HCT116 (cell line): ENCODE results near the gene HMGN5.

Source experiments
- POLR2A ChIP-seq: IDR thresholded peaks from 2 replicates; pipeline ENCODE4 v1.7.0; 2011; ENCODE audit warnings: borderline replicate concordance; ENCODE audit not compliant: insufficient read depth, insufficient read length; ENCODE audit errors: extremely low read depth
- YY1 ChIP-seq: IDR thresholded peaks from 2 replicates; pipeline ENCODE4 v1.6.1; 2011; ENCODE audit warnings: low read length, low read depth, moderate library complexity, mild to moderate bottlenecking; ENCODE audit not compliant: insufficient replicate concordance; ENCODE audit errors: extremely low read depth
- ZFX ChIP-seq: fragments of 450-650 bp; IDR thresholded peaks from 2 replicates; pipeline ENCODE4 v1.6.1; 2017
- TF ChIP-seq, protein P1 (sequence below), 3 experiments: fragments of 200-600 bp in 1 of 3; sonication (generic) in 1 of 3; IDR thresholded peaks in 2 of 3; conservative IDR thresholded peaks in 1 of 3; 2 replicates each; pipeline ENCODE4 v1.5.1; 2012 to 2017; ENCODE audit warnings: low read depth in 2 of 3, low read length in 2 of 3, antibody characterized with exemption in 1 of 3, borderline replicate concordance in 1 of 3, control low read depth in 1 of 3, mild to moderate bottlenecking in 1 of 3, mixed read lengths in 1 of 3, mixed run types in 1 of 3, moderate library complexity in 1 of 3; ENCODE audit not compliant: insufficient read depth in 1 of 3

DNA sequence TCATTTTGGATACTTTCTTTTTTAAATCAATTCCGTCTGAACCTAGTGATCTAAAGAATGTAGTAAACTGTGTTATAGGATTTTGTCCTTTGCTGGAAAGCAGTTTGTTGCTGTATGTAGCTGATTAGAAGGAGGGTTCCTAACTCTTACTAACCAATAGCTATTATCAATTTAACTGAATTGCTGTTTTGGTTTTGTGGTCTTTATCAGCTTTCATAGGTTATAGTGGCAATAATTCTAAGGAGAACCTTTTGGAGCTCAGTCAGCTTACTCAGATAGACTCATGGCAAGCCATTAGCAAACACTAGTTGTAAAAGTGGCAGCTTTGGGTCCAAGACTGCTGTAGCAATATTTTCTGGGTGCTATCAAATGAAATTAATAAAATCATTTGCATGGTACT lies 29.8 kb upstream of the HMGN5 start:
- TF ChIP-seq POLR2A (no peak), YY1 (no peak), ZFX (no peak)
- TF ChIP-seq, protein P1, sequence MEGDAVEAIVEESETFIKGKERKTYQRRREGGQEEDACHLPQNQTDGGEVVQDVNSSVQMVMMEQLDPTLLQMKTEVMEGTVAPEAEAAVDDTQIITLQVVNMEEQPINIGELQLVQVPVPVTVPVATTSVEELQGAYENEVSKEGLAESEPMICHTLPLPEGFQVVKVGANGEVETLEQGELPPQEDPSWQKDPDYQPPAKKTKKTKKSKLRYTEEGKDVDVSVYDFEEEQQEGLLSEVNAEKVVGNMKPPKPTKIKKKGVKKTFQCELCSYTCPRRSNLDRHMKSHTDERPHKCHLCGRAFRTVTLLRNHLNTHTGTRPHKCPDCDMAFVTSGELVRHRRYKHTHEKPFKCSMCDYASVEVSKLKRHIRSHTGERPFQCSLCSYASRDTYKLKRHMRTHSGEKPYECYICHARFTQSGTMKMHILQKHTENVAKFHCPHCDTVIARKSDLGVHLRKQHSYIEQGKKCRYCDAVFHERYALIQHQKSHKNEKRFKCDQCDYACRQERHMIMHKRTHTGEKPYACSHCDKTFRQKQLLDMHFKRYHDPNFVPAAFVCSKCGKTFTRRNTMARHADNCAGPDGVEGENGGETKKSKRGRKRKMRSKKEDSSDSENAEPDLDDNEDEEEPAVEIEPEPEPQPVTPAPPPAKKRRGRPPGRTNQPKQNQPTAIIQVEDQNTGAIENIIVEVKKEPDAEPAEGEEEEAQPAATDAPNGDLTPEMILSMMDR (IDR thresholded peaks at IDR 0.05 in 2 of 3, conservative IDR thresholded peaks at IDR 0.05 in 1 of 3; ENCODE audit: borderline replicate concordance in 1 of 3, insufficient read depth in 1 of 3, low read depth in 2 of 3, low read length in 2 of 3) = no peak
